GM12878 (cell line): ENCODE measurements around the gene TMEM150C. TPM values are rescaled to one million over a fixed set of nuclear protein-coding genes. Genes with fewer than 3 reads are reported as not detected.

ENCODE experiments used
- ATAC-seq: fragments of 200-7000 bp; cut with Tn5 transposase; 3 replicates; pipeline ENCODE4 v1.9.1; 2020; ENCODE audit warnings: mild to moderate bottlenecking, moderate library complexity
- BruUV-seq: library from RNA; stranded (reverse); fragments of 400-500 nt; replicated peaks from 2 replicates; lab custom pipeline; 2021; lab: Mats Ljungman, UMichigan
- CTCF ChIA-PET: fragments of 300-600 bp; sonication (Branson Sonifier 250); formaldehyde crosslinking; extraction: SDS; loops from one replicate; lab custom pipeline; 2021; ENCODE audit warnings: inconsistent platforms; lab: Yijun Ruan, JAX
- POLR2A ChIA-PET: fragments of 350-600 bp; formaldehyde crosslinking; extraction: SDS; loops from one replicate; lab custom pipeline; 2021; ENCODE audit warnings: inconsistent platforms; lab: Charles Lee
- RAD21 ChIA-PET: fragments of 300-600 bp; sonication (Branson Sonifier 250); formaldehyde crosslinking; loops from one replicate; lab custom pipeline; 2023; ENCODE audit warnings: antibody characterized with exemption; ENCODE audit not compliant: unreplicated experiment; lab: Charles Lee
- SMC1A ChIA-PET: fragments of 300-600 bp; sonication (Branson Sonifier 250); formaldehyde crosslinking; loops from one replicate; lab custom pipeline; 2023; ENCODE audit not compliant: unreplicated experiment, uncharacterized antibody; lab: Charles Lee
- DNase-seq: peaks from one replicate; pipeline ENCODE4 v3.0.0-alpha.2; 2011; ENCODE audit warnings: low read depth, low spot score
- FAIRE-seq: peaks from 3 replicates; lab custom pipeline; 2011; peaks lifted over from hg19 to GRCh38; lab: Jason Lieb, UNC
- H2AFZ ChIP-seq: 2 replicates; pipeline ENCODE4 v1.6.0; 2011; ENCODE audit warnings: low read depth, low read length, control low read depth; ENCODE audit not compliant: control insufficient read depth
- H3K27ac ChIP-seq: 2 replicates; pipeline ENCODE4 v1.5.1; 2011; ENCODE audit warnings: control low read depth; ENCODE audit not compliant: control insufficient read depth, insufficient read depth
- H3K27me3 ChIP-seq, 2 experiments: replicated peaks in 1 of 2; 2 replicates each; pipeline versions ENCODE4 v1.6.0 to v1.6.1; 2011; ENCODE audit warnings: low read length in 1 of 2; ENCODE audit not compliant: control insufficient read depth in 2 of 2, insufficient read depth in 2 of 2
- H3K36me3 ChIP-seq, 2 experiments: 2 replicates each; pipeline ENCODE4 v1.5.1; 2011; ENCODE audit warnings: low read length in 1 of 2; ENCODE audit not compliant: control insufficient read depth in 2 of 2, insufficient read depth in 2 of 2
- H3K4me1 ChIP-seq: 2 replicates; pipeline ENCODE4 v1.6.1; 2011; ENCODE audit warnings: mild to moderate bottlenecking, low read length, moderate library complexity, mixed read lengths; ENCODE audit not compliant: control insufficient read depth, insufficient read depth
- H3K4me2 ChIP-seq: 2 replicates; pipeline ENCODE4 v1.6.0; 2011; ENCODE audit warnings: control low read depth; ENCODE audit not compliant: control insufficient read depth, insufficient read depth
- H3K4me3 ChIP-seq: fragments of 200-600 bp; sonication (generic); 2 replicates; pipeline ENCODE4 v1.5.1; 2016
- H3K79me2 ChIP-seq: 2 replicates; pipeline ENCODE4 v1.6.0; 2011; ENCODE audit warnings: low read length; ENCODE audit not compliant: control insufficient read depth, insufficient read depth
- H3K9ac ChIP-seq: 2 replicates; pipeline ENCODE4 v1.8.0; 2011; ENCODE audit warnings: low read length, control low read depth, mixed read lengths; ENCODE audit not compliant: control insufficient read depth, insufficient read depth
- H3K9me3 ChIP-seq: replicated peaks from 3 replicates; pipeline ENCODE4 v1.5.1; 2011; ENCODE audit warnings: mild to moderate bottlenecking, low read length; ENCODE audit not compliant: control insufficient read depth, insufficient read depth
- H4K20me1 ChIP-seq: 2 replicates; pipeline ENCODE4 v1.6.0; 2011; ENCODE audit not compliant: control insufficient read depth, insufficient read depth
- BMI1 ChIP-seq: fragments of 450-650 bp; IDR thresholded peaks from 2 replicates; pipeline ENCODE4 v1.6.1; 2016; ENCODE audit warnings: mild to moderate bottlenecking, moderate library complexity, borderline replicate concordance
- CREB1 ChIP-seq: IDR thresholded peaks from 2 replicates; pipeline ENCODE4 v1.6.1; 2012; ENCODE audit warnings: low read depth, mild to moderate bottlenecking, inconsistent platforms
- IKZF1 ChIP-seq: fragments of 450-650 bp; conservative IDR thresholded peaks from 2 replicates; pipeline ENCODE4 v1.6.1; 2017; ENCODE audit warnings: antibody characterized with exemption, mild to moderate bottlenecking
- LARP7 ChIP-seq: fragments of 450-650 bp; IDR thresholded peaks from 2 replicates; pipeline ENCODE4 v1.6.1; 2017; ENCODE audit warnings: mild to moderate bottlenecking
- MTA3 ChIP-seq: IDR thresholded peaks from 2 replicates; pipeline ENCODE4 v1.6.1; 2012; ENCODE audit warnings: low read length, inconsistent platforms, borderline replicate concordance
- MYC ChIP-seq: IDR thresholded peaks from 2 replicates; pipeline ENCODE4 v1.6.1; 2011; ENCODE audit warnings: mild to moderate bottlenecking, low read length, moderate library complexity, inconsistent platforms; ENCODE audit not compliant: insufficient read depth, insufficient replicate concordance, insufficient read length, severe bottlenecking
- NR2F1 ChIP-seq: fragments of 450-650 bp; conservative IDR thresholded peaks from 2 replicates; pipeline ENCODE4 v1.6.1; 2017; ENCODE audit warnings: mild to moderate bottlenecking
- SREBF1 ChIP-seq: IDR thresholded peaks from 2 replicates; pipeline ENCODE4 v1.6.1; 2012; ENCODE audit warnings: mild to moderate bottlenecking, low read length
- ZSCAN29 ChIP-seq: fragments of 450-650 bp; IDR thresholded peaks from 2 replicates; pipeline ENCODE4 v1.6.1; 2017; ENCODE audit warnings: mild to moderate bottlenecking, moderate library complexity
- WGBS: methylation state at CpG from one replicate; pipeline ENCODE4 v1.1.6; 2016; ENCODE audit warnings: low lambda C conversion rate; ENCODE audit not compliant: insufficient replicate concordance, insufficient coverage; ENCODE audit errors: missing lambda C conversion rate; 5-methylcytosine and 5-hydroxymethylcytosine counted together
- in situ Hi-C: fragments of 300-500 bp; cut with MboI; formaldehyde crosslinking; loops from 9 replicates; pipeline ENCODE4 v1.14.3; 2018; ENCODE audit warnings: mixed read lengths
- intact Hi-C: fragments of 100-400 bp; cut with micrococcal nuclease; formaldehyde crosslinking; loops from one replicate; pipeline ENCODE4 v1.14.2; 2022; ENCODE audit not compliant: unreplicated experiment
- polyA plus RNA-seq, 11 experiments: library from polyadenylated mRNA; depleted of rRNA in 4 of 11; unstranded in 6 of 11; stranded (reverse) in 5 of 11; fragments of >200 nt; fragmentation: Nextera tagmentation in 4 of 11; fragmentation: Illumina TruSeq in 1 of 11; extraction: Ambion mirVana in 4 of 11; extraction: Trizol in 1 of 11; gene quantifications; 1 replicate in 1 of 11; 2 replicates in 10 of 11; pipeline versions ENCODE4 v1.2.1 to v1.2.3, GENCODE V29; 2011 to 2016; ENCODE audit warnings: inconsistent platforms in 2 of 11, missing spikeins in 2 of 11, low read depth in 1 of 11
- total RNA-seq, 4 experiments: library from RNA; depleted of rRNA in 3 of 4; stranded (reverse); fragments of >200 nt in 3 of 4; fragmentation: Illumina TruSeq in 1 of 4; extraction: Trizol in 1 of 4; gene quantifications; 2 replicates each; pipeline versions ENCODE4 v1.2.1 to v1.2.3, GENCODE V29; 2013 to 2021

TMEM150C gene
- total and polyA plus RNA-seq, 10 of the 15 experiments (the other 5 are each of a cell fraction or from before 2014, with no cell fraction given) = 0.04 to 0.78 (median 0.13) TPM; not detected in 2

- POLR2A ChIA-PET = interaction anchor here (0.6 kb wide), 1 partner anchor 40 kb away, joined by 3 read pairs; no protein-coding TSS in a partner anchor
- TF ChIP-seq NR2F1 (no peak), MTA3 (no peak), SREBF1 (no peak)
- TF ChIP-seq, all 136 proteins: peak for 0
- no peaks in the 10 kb centered on the region for H3K36me3 ChIP-seq
- no peak overlapping the region for H3K9ac ChIP-seq
- H4K20me1 ChIP-seq = no peaks in the 10 kb centered on the region
- no peaks in the 10 kb centered on the region for H3K4me1 ChIP-seq
- DNase-seq (no peak), ATAC-seq (no peak), FAIRE-seq (no peak)
- no peak overlapping the region for H3K4me2 ChIP-seq
- in situ Hi-C loops = no loop called here
- CTCF ChIA-PET = no interaction called here
- no peaks in the 10 kb centered on the region for H3K79me2 ChIP-seq
- no peaks in the 10 kb centered on the region for H3K9me3 ChIP-seq
- SMC1A ChIA-PET = no interaction called here
- H3K27me3 ChIP-seq = no peaks in the 10 kb centered on the region; a peak in 2 of 4 replicates
- intact Hi-C loops = no loop called here
- H2AFZ ChIP-seq = no peak overlapping the region
- RAD21 ChIA-PET = no interaction called here
- no peak overlapping the region for H3K4me3 ChIP-seq
- BruUV-seq = no TSS peak
- 98% methylated on average over 10 of the region's 10 CpGs for WGBS
- H3K27ac ChIP-seq = no peak overlapping the region
Observed at GRCh38 chr4:82491251-82491960, 70.4 kb downstream of the TMEM150C start.

GRCh38 chr4:82489987-82490386 lies 71.8 kb downstream of the TMEM150C start:
- Histone ChIP-seq H4K20me1 (no peaks in the 10 kb centered on the region), H2AFZ (no peak overlapping the region), H3K79me2 (no peaks in the 10 kb centered on the region), H3K4me2 (no peak overlapping the region), H3K4me3 (no peak overlapping the region), H3K36me3 (no peaks in the 10 kb centered on the region), H3K9me3 (no peaks in the 10 kb centered on the region), H3K27me3 (no peaks in the 10 kb centered on the region; a peak in 2 of 4 replicates), H3K27ac (no peak overlapping the region), H3K9ac (no peak overlapping the region), H3K4me1 (no peaks in the 10 kb centered on the region)
- RAD21 ChIA-PET = no interaction called here
- BruUV-seq = no TSS peak
- WGBS = over 99% methylated on average over 8 of the region's 8 CpGs
- CTCF ChIA-PET = no interaction called here
- POLR2A ChIA-PET = no interaction called here
- in situ Hi-C loops = no loop called here
- DNase-seq (no peak), ATAC-seq (no peak), FAIRE-seq (no peak)
- SMC1A ChIA-PET = no interaction called here
- TF ChIP-seq ZSCAN29 (no peak), IKZF1 (no peak), MYC (no peak), BMI1 (no peak), LARP7 (no peak), CREB1 (no peak)
- intact Hi-C loops = no loop called here
